Osteoblast (primary cell): ENCODE measurements around the gene SCN3A. TPM values are rescaled to one million over a fixed set of nuclear protein-coding genes. Genes with fewer than 3 reads are reported as not detected.

Source experiments
- DNase-seq: peaks from one replicate; pipeline ENCODE4 v3.0.0; 2011; ENCODE audit warnings: low spot score, mixed read lengths; ENCODE audit not compliant: insufficient read length; ENCODE audit errors: missing footprints
- H2AFZ ChIP-seq: 2 replicates; pipeline ENCODE4 v1.6.0; 2011; ENCODE audit warnings: mild to moderate bottlenecking, low read length
- H3K27ac ChIP-seq: 2 replicates; pipeline ENCODE4 v1.5.1; 2011; ENCODE audit warnings: mild to moderate bottlenecking, low read depth, low read length, moderate library complexity
- H3K27me3 ChIP-seq: 2 replicates; pipeline ENCODE4 v1.6.0; 2012; ENCODE audit warnings: mild to moderate bottlenecking, control low read depth, inconsistent platforms, low read length, moderate library complexity; ENCODE audit not compliant: insufficient read depth
- H3K36me3 ChIP-seq: 2 replicates; pipeline ENCODE4 v1.5.1; 2011; ENCODE audit warnings: mild to moderate bottlenecking, low read length, control low read depth, moderate library complexity; ENCODE audit not compliant: insufficient read depth
- H3K4me1 ChIP-seq: 2 replicates; pipeline ENCODE4 v1.5.1; 2011; ENCODE audit warnings: mild to moderate bottlenecking, low read length, control low read depth, moderate library complexity; ENCODE audit not compliant: insufficient read depth
- H3K4me2 ChIP-seq: 2 replicates; pipeline ENCODE4 v1.6.0; 2011; ENCODE audit warnings: mild to moderate bottlenecking, low read length; ENCODE audit not compliant: insufficient read depth
- H3K4me3 ChIP-seq: fragments of 200-600 bp; sonication (generic); 3 replicates; pipeline ENCODE4 v1.5.1; 2012; ENCODE audit warnings: mild to moderate bottlenecking, low read length, inconsistent platforms; ENCODE audit not compliant: insufficient read depth
- H3K79me2 ChIP-seq: 2 replicates; pipeline ENCODE4 v1.6.0; 2012; ENCODE audit warnings: mild to moderate bottlenecking, low read length, control low read depth, inconsistent platforms; ENCODE audit not compliant: insufficient read depth
- H3K9me3 ChIP-seq: 2 replicates; pipeline ENCODE4 v1.5.1; 2011; ENCODE audit warnings: low read depth, low read length, control low read depth
- H4K20me1 ChIP-seq: 2 replicates; pipeline ENCODE4 v1.6.0; 2012; ENCODE audit warnings: mild to moderate bottlenecking, low read length, control low read depth; ENCODE audit not compliant: insufficient read depth
- CTCF ChIP-seq: IDR thresholded peaks from 2 replicates; pipeline ENCODE4 v1.5.1; 2011; ENCODE audit warnings: mild to moderate bottlenecking, low read depth, low read length, moderate library complexity; ENCODE audit errors: extremely low read depth
- total RNA-seq: library from RNA; depleted of rRNA; stranded (reverse); fragments of >200 nt; gene quantifications from 2 replicates; pipeline ENCODE4 v1.2.3, GENCODE V29; 2012

SCN3A gene
- total RNA-seq, 1 donor, result 0.72 TPM

- H3K79me2 ChIP-seq, result no peaks in the 10 kb centered on the region
- H3K9me3 ChIP-seq, result no peaks in the 10 kb centered on the region
- H3K27me3 ChIP-seq, result no peaks in the 10 kb centered on the region
- H3K27ac ChIP-seq, result no peak overlapping the region
- no peak for DNase-seq
- no peaks in the 10 kb centered on the region for H3K36me3 ChIP-seq
- no peak overlapping the region for H3K4me2 ChIP-seq
- no peak for TF ChIP-seq CTCF
- no peaks in the 10 kb centered on the region for H3K4me1 ChIP-seq
- no peaks in the 10 kb centered on the region for H4K20me1 ChIP-seq
- H3K4me3 ChIP-seq, result no peak overlapping the region
- no peak overlapping the region for H2AFZ ChIP-seq
Observed at GRCh38 chr2:165238295-165238694, 34.4 kb upstream of the SCN3A start.

- TF ChIP-seq CTCF, result no peak
- Histone ChIP-seq H3K79me2 (no peaks in the 10 kb centered on the region), H2AFZ (no peak overlapping the region)
Observed at GRCh38 chr2:165237056-165237455, 33.2 kb upstream of the SCN3A start.

GRCh38 chr2:165227571-165227970 lies 23.7 kb upstream of the SCN3A start:
- no peak overlapping the region for H2AFZ ChIP-seq
- H3K36me3 ChIP-seq, result no peaks in the 10 kb centered on the region
- no peak overlapping the region for H3K27ac ChIP-seq
- no peaks in the 10 kb centered on the region for H3K4me1 ChIP-seq
- no peaks in the 10 kb centered on the region for H4K20me1 ChIP-seq
- H3K9me3 ChIP-seq, result no peaks in the 10 kb centered on the region
- no peaks in the 10 kb centered on the region for H3K27me3 ChIP-seq
- no peak for TF ChIP-seq CTCF
- H3K4me2 ChIP-seq, result no peak overlapping the region
- no peak for DNase-seq
- H3K4me3 ChIP-seq, result no peak overlapping the region
- H3K79me2 ChIP-seq, result no peaks in the 10 kb centered on the region

More at GRCh38 chr2:165237056-165237455, 33.2 kb upstream of the SCN3A start:
- DNase-seq, result no peak
- Histone ChIP-seq H3K36me3 (no peaks in the 10 kb centered on the region), H3K9me3 (no peaks in the 10 kb centered on the region), H4K20me1 (no peaks in the 10 kb centered on the region), H3K27me3 (no peaks in the 10 kb centered on the region), H3K4me2 (no peak overlapping the region), H3K4me1 (no peaks in the 10 kb centered on the region), H3K4me3 (no peak overlapping the region), H3K27ac (no peak overlapping the region)

- H4K20me1 ChIP-seq, result no peaks in the 10 kb centered on the region
- H3K36me3 ChIP-seq, result no peaks in the 10 kb centered on the region
- no peak overlapping the region for H3K4me2 ChIP-seq
- H3K4me1 ChIP-seq, result no peaks in the 10 kb centered on the region
- H3K27ac ChIP-seq, result no peak overlapping the region
- H3K4me3 ChIP-seq, result no peak overlapping the region
- no peaks in the 10 kb centered on the region for H3K9me3 ChIP-seq
- no peaks in the 10 kb centered on the region for H3K79me2 ChIP-seq
- no peak for DNase-seq
- no peaks in the 10 kb centered on the region for H3K27me3 ChIP-seq
- no peak overlapping the region for H2AFZ ChIP-seq
- TF ChIP-seq CTCF, result no peak
Observed at GRCh38 chr2:165224941-165225340, 21.1 kb upstream of the SCN3A start.
